Brain microvascular endothelial cell (primary cell): ENCODE data around the gene GNAO1.

Experiments
- DNase-seq: peaks from one replicate; pipeline ENCODE4 v3.0.0-alpha.2; 2020
- H3K27ac ChIP-seq: fragments of 250-450 bp; sonication (Bioruptor Pico); 2 replicates; pipeline ENCODE4 v1.5.1; 2020; ENCODE audit warnings: mild to moderate bottlenecking, moderate library complexity
- H3K27me3 ChIP-seq: fragments of 250-450 bp; sonication (Bioruptor Pico); replicated peaks from 2 replicates; pipeline ENCODE4 v1.5.1; 2020; ENCODE audit warnings: mild to moderate bottlenecking
- H3K36me3 ChIP-seq: fragments of 250-450 bp; sonication (Bioruptor Pico); replicated peaks from 2 replicates; pipeline ENCODE4 v1.5.1; 2020; ENCODE audit warnings: mild to moderate bottlenecking
- H3K4me3 ChIP-seq: 2 replicates; pipeline ENCODE4 v1.5.1; 2011; ENCODE audit warnings: low read depth, mild to moderate bottlenecking, control low read depth, low read length, moderate library complexity
- CTCF ChIP-seq: IDR thresholded peaks from 2 replicates; pipeline ENCODE4 v1.5.1; 2011; ENCODE audit warnings: low read depth, mild to moderate bottlenecking, moderate library complexity, low read length, control low read depth, inconsistent platforms; ENCODE audit errors: missing control alignments
- in situ Hi-C: cut with HindIII; loops from 2 replicates; pipeline ENCODE4 v1.10.0; 2017; ENCODE audit warnings: low sequenced_read_pairs, low pct_ligation_motif_present

Gene GNAO1

GRCh38 chr16:56362057-56362655, 170.9 kb downstream of the GNAO1 start:
- DNase-seq, result no peak
- Histone ChIP-seq H3K36me3 (peaks cover 26% of the 10 kb centered on the region), H3K4me3 (no peak overlapping the region), H3K27me3 (no peaks in the 10 kb centered on the region), H3K27ac (no peak overlapping the region)
- in situ Hi-C loops, result no loop called here
- TF ChIP-seq CTCF, result no peak

- TF ChIP-seq CTCF, result no peak
- DNase-seq, result no peak
- H3K27me3 ChIP-seq, result no peaks in the 10 kb centered on the region
- no peak overlapping the region for H3K27ac ChIP-seq
- in situ Hi-C loops, result no loop called here
- H3K4me3 ChIP-seq, result no peak overlapping the region
- peaks cover 29% of the 10 kb centered on the region for H3K36me3 ChIP-seq
Measured at GRCh38 chr16:56362706-56363105, 171.4 kb downstream of the GNAO1 start.

GRCh38 chr16:56363181-56363716, 172.0 kb downstream of the GNAO1 start:
- in situ Hi-C loops, result no loop called here
- Histone ChIP-seq H3K36me3 (peaks cover 29% of the 10 kb centered on the region), H3K27me3 (no peaks in the 10 kb centered on the region), H3K27ac (no peak overlapping the region), H3K4me3 (no peak overlapping the region)
- TF ChIP-seq CTCF, result no peak
- no peak for DNase-seq

- no peak overlapping the region for H3K4me3 ChIP-seq
- H3K36me3 ChIP-seq, result peaks cover 34% of the 10 kb centered on the region
- no peak for DNase-seq
- no peaks in the 10 kb centered on the region for H3K27me3 ChIP-seq
- in situ Hi-C loops, result no loop called here
- no peak overlapping the region for H3K27ac ChIP-seq
- no peak for TF ChIP-seq CTCF
Measured at GRCh38 chr16:56363781-56364565, 172.7 kb downstream of the GNAO1 start.

GRCh38 chr16:56364865-56365264, 173.6 kb downstream of the GNAO1 start:
- H3K36me3 ChIP-seq, result peaks cover 37% of the 10 kb centered on the region
- in situ Hi-C loops, result no loop called here
- TF ChIP-seq CTCF, result no peak

More at GRCh38 chr16:56364865-56365264, 173.6 kb downstream of the GNAO1 start:
- H3K27me3 ChIP-seq, result no peaks in the 10 kb centered on the region
- DNase-seq, result no peak
- H3K27ac ChIP-seq, result no peak overlapping the region
- no peak overlapping the region for H3K4me3 ChIP-seq
